Neural progenitor cell (in vitro differentiated cells): ENCODE results near the gene SLC5A10. TPM values are rescaled to one million over a fixed set of nuclear protein-coding genes. Genes with fewer than 3 reads are reported as not detected.
"Not testable (repeated sequence)": the region's sequence is repeated elsewhere in the genome, so short reads cannot be mapped to it uniquely, and the experiment has no call there.

Source experiments
- DNase-seq: peaks from one replicate; pipeline ENCODE4 v3.0.0-alpha.2; 2016; ENCODE audit warnings: low spot score
- H2AFZ ChIP-seq: fragments of 200-600 bp; sonication (generic); replicated peaks from 2 replicates; pipeline ENCODE4 v1.6.1; 2016; ENCODE audit warnings: antibody characterized with exemption
- H3F3A ChIP-seq: fragments of 200-600 bp; sonication (generic); 2 replicates; pipeline ENCODE4 v1.6.1; 2016; ENCODE audit warnings: antibody characterized with exemption, low read depth
- H3K27ac ChIP-seq: fragments of 200-600 bp; sonication (generic); 2 replicates; pipeline ENCODE4 v1.5.1; 2016; ENCODE audit warnings: mild to moderate bottlenecking
- H3K27me3 ChIP-seq: fragments of 200-600 bp; sonication (generic); 2 replicates; pipeline ENCODE4 v1.6.1; 2016; ENCODE audit warnings: mild to moderate bottlenecking, moderate library complexity
- H3K36me3 ChIP-seq: fragments of 200-600 bp; sonication (generic); 2 replicates; pipeline ENCODE4 v1.5.1; 2016
- H3K4me1 ChIP-seq: fragments of 200-600 bp; sonication (generic); 2 replicates; pipeline ENCODE4 v1.6.1; 2016; ENCODE audit warnings: mixed run types
- H3K4me2 ChIP-seq: fragments of 200-600 bp; sonication (generic); 2 replicates; pipeline ENCODE4 v1.6.1; 2016
- H3K4me3 ChIP-seq: fragments of 200-600 bp; sonication (generic); 2 replicates; pipeline ENCODE4 v1.5.1; 2016
- H3K79me2 ChIP-seq: fragments of 200-600 bp; sonication (generic); 2 replicates; pipeline ENCODE4 v1.6.1; 2016; ENCODE audit warnings: low read depth
- H3K9ac ChIP-seq: fragments of 200-600 bp; sonication (generic); 2 replicates; pipeline ENCODE4 v1.6.1; 2016
- H3K9me3 ChIP-seq: fragments of 200-600 bp; sonication (generic); 2 replicates; pipeline ENCODE4 v1.5.1; 2016; ENCODE audit warnings: low read depth
- H4K20me1 ChIP-seq: fragments of 200-600 bp; sonication (generic); 2 replicates; pipeline ENCODE4 v1.6.1; 2016; ENCODE audit warnings: low read depth
- H3K27ac Mint-ChIP-seq: 3 replicates; pipeline ENCODE4 v1.8.0; 2021; ENCODE audit warnings: mixed read lengths
- H3K27me3 Mint-ChIP-seq: 2 replicates; pipeline ENCODE4 v1.8.0; 2022; ENCODE audit warnings: low read depth, mild to moderate bottlenecking, inconsistent platforms, moderate library complexity, mixed read lengths; ENCODE audit not compliant: insufficient read depth
- H3K36me3 Mint-ChIP-seq: 3 replicates; pipeline ENCODE4 v1.8.0; 2021; ENCODE audit warnings: mixed read lengths
- H3K4me1 Mint-ChIP-seq: 3 replicates; pipeline ENCODE4 v1.8.0; 2021; ENCODE audit warnings: mixed read lengths
- H3K4me3 Mint-ChIP-seq: 3 replicates; pipeline ENCODE4 v1.8.0; 2021; ENCODE audit warnings: mild to moderate bottlenecking, moderate library complexity, mixed read lengths
- H3K9me3 Mint-ChIP-seq: 3 replicates; pipeline ENCODE4 v1.8.0; 2020; ENCODE audit warnings: mixed read lengths
- EZH2 ChIP-seq: fragments of 200-600 bp; sonication (generic); IDR thresholded peaks from 2 replicates; pipeline ENCODE4 v1.6.1; 2017; ENCODE audit warnings: antibody characterized with exemption, mild to moderate bottlenecking, moderate library complexity
- EZH2phosphoT487 ChIP-seq: fragments of 200-600 bp; sonication (generic); IDR thresholded peaks from 2 replicates; pipeline ENCODE4 v1.6.1; 2017; ENCODE audit warnings: antibody characterized with exemption
- total RNA-seq: library from RNA; depleted of rRNA; stranded (reverse); fragments of >200 nt; gene quantifications from 2 replicates; pipeline ENCODE4 v1.2.3, GENCODE V29; 2015; ENCODE audit warnings: low replicate concordance
- TF ChIP-seq, protein P1 (sequence below): fragments of 200-600 bp; sonication (generic); IDR thresholded peaks from 2 replicates; pipeline ENCODE4 v1.5.1; 2017; ENCODE audit warnings: antibody characterized with exemption, mild to moderate bottlenecking

The SLC5A10 gene
- total RNA-seq, 1 donor from 2014 or later, result not detected

DNA sequence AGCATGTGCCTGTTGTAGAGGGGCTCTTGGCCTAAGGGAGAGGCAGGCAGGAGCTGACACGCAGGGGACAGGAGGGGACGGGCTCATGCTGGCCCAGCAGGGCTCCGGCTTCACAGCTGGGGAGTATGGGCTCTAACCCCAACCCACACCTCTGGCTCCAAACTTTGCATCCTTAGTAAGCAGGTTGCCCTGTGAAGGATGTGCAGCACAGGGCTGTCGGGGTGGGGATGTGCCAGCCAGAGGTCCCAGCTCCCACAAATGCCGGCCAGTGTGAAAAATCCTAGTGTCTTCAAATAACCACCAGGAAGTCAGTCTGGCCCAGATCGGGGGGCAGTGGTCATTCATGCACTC lies 66.6 kb downstream of the SLC5A10 start:
- TF ChIP-seq EZH2phosphoT487 (no peak), EZH2 (no peak)
- TF ChIP-seq, protein P1, sequence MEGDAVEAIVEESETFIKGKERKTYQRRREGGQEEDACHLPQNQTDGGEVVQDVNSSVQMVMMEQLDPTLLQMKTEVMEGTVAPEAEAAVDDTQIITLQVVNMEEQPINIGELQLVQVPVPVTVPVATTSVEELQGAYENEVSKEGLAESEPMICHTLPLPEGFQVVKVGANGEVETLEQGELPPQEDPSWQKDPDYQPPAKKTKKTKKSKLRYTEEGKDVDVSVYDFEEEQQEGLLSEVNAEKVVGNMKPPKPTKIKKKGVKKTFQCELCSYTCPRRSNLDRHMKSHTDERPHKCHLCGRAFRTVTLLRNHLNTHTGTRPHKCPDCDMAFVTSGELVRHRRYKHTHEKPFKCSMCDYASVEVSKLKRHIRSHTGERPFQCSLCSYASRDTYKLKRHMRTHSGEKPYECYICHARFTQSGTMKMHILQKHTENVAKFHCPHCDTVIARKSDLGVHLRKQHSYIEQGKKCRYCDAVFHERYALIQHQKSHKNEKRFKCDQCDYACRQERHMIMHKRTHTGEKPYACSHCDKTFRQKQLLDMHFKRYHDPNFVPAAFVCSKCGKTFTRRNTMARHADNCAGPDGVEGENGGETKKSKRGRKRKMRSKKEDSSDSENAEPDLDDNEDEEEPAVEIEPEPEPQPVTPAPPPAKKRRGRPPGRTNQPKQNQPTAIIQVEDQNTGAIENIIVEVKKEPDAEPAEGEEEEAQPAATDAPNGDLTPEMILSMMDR, result no peak
- Histone ChIP-seq H3K27me3 (no peaks in the 10 kb centered on the region), H3K4me1 (no peaks in the 10 kb centered on the region), H3F3A (no peaks in the 10 kb centered on the region), H3K9ac (no peak overlapping the region), H3K4me3 (no peak overlapping the region), H3K79me2 (no peaks in the 10 kb centered on the region), H3K4me2 (no peak overlapping the region), H2AFZ (no peak overlapping the region), H3K9me3 (no peaks in the 10 kb centered on the region), H3K36me3 (no peaks in the 10 kb centered on the region), H4K20me1 (no peaks in the 10 kb centered on the region), H3K27ac (no peak overlapping the region)
- peaks cover 3% of the 10 kb centered on the region for H3K27me3 Mint-ChIP-seq
- H3K9me3 Mint-ChIP-seq, result no peaks in the 10 kb centered on the region
- H3K4me1 Mint-ChIP-seq, result peaks cover 14% of the 10 kb centered on the region
- peak overlapping the region; percentile 94 for H3K27ac Mint-ChIP-seq
- no peak for DNase-seq
- H3K36me3 Mint-ChIP-seq, result no peaks in the 10 kb centered on the region
- peak overlapping the region; percentile 64 for H3K4me3 Mint-ChIP-seq

DNA sequence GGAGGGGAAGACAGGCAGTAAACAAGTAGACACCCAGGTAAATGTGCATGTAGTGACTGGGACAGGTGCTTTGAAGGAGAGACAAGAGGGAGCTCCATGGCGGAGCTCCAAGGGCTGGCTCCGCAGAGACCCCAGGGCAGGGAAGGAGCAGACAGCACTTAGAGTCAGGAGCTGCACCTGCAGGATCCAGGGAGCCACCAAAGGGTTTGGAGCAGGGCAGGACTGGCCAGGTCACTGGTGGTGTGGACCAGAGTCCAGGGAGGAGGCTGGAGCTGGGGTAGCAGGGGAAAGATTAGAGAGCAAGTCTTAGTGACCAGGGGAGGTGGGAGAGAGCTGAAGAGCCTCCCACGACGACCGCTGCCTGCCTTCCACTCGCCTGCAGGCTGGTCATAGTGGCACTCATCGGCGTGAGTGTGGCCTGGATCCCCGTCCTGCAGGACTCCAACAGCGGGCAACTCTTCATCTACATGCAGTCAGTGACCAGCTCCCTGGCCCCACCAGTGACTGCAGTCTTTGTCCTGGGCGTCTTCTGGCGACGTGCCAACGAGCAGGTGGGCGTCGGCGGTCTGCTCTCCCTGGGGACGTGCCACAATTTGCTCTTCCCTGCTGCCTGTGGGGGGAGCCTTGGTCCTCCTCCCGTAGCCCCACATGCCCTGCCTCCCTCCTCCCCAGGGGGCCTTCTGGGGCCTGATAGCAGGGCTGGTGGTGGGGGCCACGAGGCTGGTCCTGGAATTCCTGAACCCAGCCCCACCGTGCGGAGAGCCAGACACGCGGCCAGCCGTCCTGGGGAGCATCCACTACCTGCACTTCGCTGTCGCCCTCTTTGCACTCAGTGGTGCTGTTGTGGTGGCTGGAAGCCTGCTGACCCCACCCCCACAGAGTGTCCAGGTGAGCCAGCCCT lies 67.3 kb downstream of the SLC5A10 start:
- no peaks in the 10 kb centered on the region for H3K79me2 ChIP-seq
- no peak overlapping the region for H2AFZ ChIP-seq
- H3K27me3 Mint-ChIP-seq, result peaks cover 3% of the 10 kb centered on the region
- no peak overlapping the region for H3K4me3 Mint-ChIP-seq
- H3K36me3 Mint-ChIP-seq, result no peaks in the 10 kb centered on the region
- peak overlapping the region; percentile 94 for H3K27ac Mint-ChIP-seq
- H3K9me3 ChIP-seq, result no peaks in the 10 kb centered on the region
- no peak for DNase-seq
- no peak overlapping the region for H3K27ac ChIP-seq
- no peaks in the 10 kb centered on the region for H3K9me3 Mint-ChIP-seq
- H3K4me1 Mint-ChIP-seq, result peaks cover 11% of the 10 kb centered on the region
- H3K9ac ChIP-seq, result no peak overlapping the region
- no peak overlapping the region for H3K4me3 ChIP-seq
- no peak overlapping the region for H3K4me2 ChIP-seq
- H3K4me1 ChIP-seq, result no peaks in the 10 kb centered on the region
- TF ChIP-seq, protein P1, result no peak
- TF ChIP-seq EZH2, result no peak
- no peak for TF ChIP-seq EZH2phosphoT487
- H4K20me1 ChIP-seq, result no peaks in the 10 kb centered on the region
- no peaks in the 10 kb centered on the region for H3K27me3 ChIP-seq
- no peaks in the 10 kb centered on the region for H3F3A ChIP-seq
- no peaks in the 10 kb centered on the region for H3K36me3 ChIP-seq

DNA sequence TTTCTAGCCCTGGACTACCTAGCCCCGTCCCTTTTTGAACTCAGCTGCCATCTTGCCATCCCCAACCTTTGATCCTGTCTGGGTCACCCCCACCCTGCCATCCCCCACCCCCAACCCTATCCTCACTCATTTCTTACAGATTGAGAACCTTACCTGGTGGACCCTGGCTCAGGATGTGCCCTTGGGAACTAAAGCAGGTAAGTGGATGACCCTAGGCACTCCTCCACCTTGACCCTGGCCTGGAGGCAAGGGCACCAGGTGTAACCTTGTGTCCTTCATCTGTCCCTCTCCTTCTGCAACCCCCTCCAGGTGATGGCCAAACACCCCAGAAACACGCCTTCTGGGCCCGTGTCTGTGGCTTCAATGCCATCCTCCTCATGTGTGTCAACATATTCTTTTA lies 68.1 kb downstream of the SLC5A10 start:
- Histone ChIP-seq H3K9me3 (no peaks in the 10 kb centered on the region), H3K4me3 (no peak overlapping the region), H3K27ac (no peak overlapping the region), H3K4me1 (no peaks in the 10 kb centered on the region), H2AFZ (no peak overlapping the region), H3F3A (no peaks in the 10 kb centered on the region), H3K9ac (no peak overlapping the region), H3K36me3 (no peaks in the 10 kb centered on the region), H3K4me2 (no peak overlapping the region), H3K27me3 (no peaks in the 10 kb centered on the region), H3K79me2 (no peaks in the 10 kb centered on the region), H4K20me1 (no peaks in the 10 kb centered on the region)
- H3K9me3 Mint-ChIP-seq, result no peaks in the 10 kb centered on the region
- H3K4me1 Mint-ChIP-seq, result peaks cover 15% of the 10 kb centered on the region
- no peak overlapping the region for H3K27ac Mint-ChIP-seq
- TF ChIP-seq, protein P1, result no peak
- TF ChIP-seq EZH2phosphoT487 (no peak), EZH2 (no peak)
- H3K4me3 Mint-ChIP-seq, result peak overlapping the region; percentile 7
- peaks cover 3% of the 10 kb centered on the region for H3K27me3 Mint-ChIP-seq
- H3K36me3 Mint-ChIP-seq, result no peaks in the 10 kb centered on the region
- DNase-seq, result no peak

DNA sequence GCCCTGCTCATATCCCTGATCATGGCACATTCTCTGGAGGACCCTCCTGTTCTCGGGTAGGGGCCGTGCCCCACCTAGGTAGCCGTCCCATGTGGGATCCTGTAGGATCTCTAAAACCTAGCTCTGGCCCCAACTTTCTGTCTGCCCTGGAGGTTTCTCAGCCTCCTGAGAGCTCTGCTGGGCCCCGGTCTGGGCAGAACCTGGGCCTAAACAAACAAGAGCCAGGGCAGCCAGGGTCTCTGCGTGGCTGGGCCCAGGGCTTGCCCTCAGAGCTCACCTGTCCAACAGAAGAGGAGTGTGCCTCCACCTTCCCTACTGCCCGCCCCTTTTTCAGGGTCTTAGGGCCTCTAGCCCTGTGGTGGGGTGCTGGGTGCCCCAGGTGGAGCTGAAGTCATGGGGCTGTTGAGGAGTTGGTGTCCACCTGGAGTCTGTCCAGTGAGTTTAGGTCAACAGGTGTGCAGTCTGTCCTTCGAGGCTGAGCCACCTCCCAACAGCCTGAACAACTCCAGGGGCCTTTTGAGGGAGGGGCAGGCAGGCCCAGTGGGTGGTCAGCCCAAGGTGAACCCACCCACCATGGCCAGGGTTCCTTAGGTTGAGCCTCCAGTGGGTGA lies 69.2 kb downstream of the SLC5A10 start:
- not testable (repeated sequence) for H3K9ac ChIP-seq, DNase-seq, H3K27me3 ChIP-seq, H3K79me2 ChIP-seq, H3K36me3 ChIP-seq, H3K9me3 Mint-ChIP-seq, H3K27me3 Mint-ChIP-seq, H3K4me2 ChIP-seq, H3K9me3 ChIP-seq, H3K4me3 ChIP-seq, H4K20me1 ChIP-seq, H3K4me1 Mint-ChIP-seq, H3K27ac ChIP-seq, H3F3A ChIP-seq, H3K4me3 Mint-ChIP-seq, H3K36me3 Mint-ChIP-seq, H3K4me1 ChIP-seq, H3K27ac Mint-ChIP-seq, H2AFZ ChIP-seq
